HG02981 (cell line): ENCODE measurements around the gene ADI1.
"Not testable (repeated sequence)": the region's sequence is repeated elsewhere in the genome, so short reads cannot be mapped to it uniquely, and the experiment has no call there.

ENCODE experiments used
- ATAC-seq: cut with Tn5 transposase; IDR thresholded peaks from one replicate; pipeline ENCODE4 v1.9.1; 2021; ENCODE audit warnings: mild to moderate bottlenecking, moderate library complexity; ENCODE audit not compliant: unreplicated experiment

Gene ADI1

DNA sequence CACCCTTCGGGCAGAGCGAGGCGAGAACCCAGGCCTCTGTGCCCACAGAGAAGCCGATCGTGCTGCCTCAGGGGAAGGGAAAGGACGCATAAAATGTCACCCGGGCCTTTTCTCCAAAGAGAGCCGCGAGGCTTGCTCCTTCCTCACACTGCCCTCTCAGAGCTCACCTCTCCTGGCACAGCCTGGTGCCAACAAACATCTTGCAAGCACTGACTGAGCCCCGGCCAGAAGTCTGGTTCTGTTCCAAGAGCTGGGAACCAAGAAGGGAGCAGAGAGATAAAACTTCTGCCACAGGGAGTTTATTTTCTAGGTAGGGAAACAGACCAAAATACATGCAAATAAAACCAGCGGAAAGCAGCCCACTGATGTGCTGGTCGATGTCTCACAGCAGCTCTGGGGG is 13.6 kb upstream of the ADI1 start:
- ATAC-seq, result no peak

DNA sequence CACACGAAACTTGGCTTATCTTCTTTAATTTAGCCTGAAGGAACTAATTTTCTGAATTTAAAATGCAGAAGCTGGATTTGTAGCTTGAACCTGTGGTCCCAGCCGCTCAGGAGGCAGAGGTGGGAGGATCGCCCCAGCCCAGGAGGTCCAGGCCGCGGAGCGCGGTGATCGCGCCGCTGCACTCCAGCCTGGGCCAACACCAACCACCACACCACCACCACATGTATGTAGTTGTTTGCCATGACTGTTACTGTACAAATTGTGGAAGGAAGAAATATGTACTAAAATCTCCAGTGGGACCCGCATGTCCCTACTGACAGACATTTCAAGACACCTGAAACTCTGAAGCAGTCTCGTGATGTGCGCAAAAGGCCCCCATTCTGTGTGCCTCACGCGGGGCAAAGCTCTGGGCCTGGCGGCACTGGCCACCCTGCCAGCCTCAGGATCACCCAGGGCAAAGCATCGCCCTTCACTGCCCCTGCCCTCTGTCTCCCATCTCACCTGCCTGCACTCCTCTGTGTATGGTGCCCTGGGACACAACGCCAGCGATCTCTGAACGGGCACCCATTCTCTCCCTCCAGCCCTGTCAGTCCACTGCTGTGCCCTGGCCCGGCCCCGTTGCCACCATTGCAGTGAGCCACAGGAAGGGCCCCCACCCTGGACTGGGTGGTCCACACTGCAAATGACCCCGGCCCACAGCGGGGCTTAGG is 10.1 kb upstream of the ADI1 start:
- no peak for ATAC-seq

DNA sequence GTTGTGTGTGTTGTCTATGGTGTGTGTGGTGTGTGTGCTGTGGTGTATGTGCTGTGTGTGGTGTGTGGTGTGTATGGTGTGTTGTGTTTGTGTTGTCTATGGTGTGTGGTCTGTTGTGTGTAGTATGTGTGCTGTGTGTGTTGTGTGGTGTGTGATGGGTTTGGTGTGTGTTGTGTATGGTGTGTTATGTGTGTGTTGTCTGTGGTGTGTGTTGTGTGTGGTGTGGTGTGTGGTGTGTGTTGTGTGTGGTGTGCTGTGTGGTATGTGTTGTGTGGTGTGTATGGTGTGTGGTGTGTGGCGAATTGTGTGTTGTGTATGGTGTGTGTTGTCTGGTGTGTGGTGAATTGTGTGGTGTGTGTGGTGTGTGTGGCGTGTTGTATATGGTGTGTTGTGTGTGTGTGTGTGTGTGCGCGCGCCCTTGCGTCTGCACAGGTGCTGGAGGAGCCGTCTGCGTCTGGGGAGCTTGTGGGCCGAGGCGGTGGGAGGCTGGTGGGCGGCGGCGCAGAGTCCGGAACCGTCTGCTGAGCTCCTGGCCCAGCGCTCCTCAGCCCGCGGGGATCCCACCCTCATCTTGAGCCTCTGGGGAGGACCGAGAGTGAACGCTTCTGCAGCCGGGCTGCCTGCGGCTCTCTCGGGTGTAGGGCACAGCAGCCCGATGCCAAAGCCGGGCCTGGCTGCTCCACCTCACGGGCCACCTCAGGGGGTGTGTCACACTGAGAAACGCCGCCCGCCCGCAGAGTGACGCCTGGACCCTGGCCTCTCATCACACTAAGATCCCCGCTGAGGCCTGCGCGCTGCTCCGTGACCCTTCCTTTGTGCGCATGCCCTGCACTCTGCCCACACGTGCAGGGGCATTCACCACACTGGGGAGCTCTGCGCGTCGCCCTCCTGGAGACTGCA is 8.8 kb upstream of the ADI1 start:
- no peak for ATAC-seq

DNA sequence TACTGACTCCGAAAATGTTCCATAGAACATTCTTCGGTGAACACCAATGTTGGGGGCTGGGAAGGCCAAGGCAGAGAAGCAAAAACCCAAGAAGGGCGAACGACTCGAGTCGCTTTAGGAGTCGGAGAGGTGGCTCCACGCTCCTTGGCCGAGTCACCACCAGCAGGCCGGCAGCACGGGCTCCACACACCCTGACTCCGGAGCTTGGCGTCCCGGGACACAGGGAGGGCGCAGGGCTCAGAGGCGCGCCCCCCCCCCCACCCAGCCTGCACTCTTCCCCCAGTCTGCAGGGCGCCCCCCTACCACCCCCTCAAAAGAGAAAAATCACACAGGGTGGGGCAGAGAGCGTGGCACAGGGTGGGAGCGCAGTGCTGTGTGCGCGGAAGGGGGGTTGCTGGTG is 7.5 kb upstream of the ADI1 start:
- no peak for ATAC-seq

DNA sequence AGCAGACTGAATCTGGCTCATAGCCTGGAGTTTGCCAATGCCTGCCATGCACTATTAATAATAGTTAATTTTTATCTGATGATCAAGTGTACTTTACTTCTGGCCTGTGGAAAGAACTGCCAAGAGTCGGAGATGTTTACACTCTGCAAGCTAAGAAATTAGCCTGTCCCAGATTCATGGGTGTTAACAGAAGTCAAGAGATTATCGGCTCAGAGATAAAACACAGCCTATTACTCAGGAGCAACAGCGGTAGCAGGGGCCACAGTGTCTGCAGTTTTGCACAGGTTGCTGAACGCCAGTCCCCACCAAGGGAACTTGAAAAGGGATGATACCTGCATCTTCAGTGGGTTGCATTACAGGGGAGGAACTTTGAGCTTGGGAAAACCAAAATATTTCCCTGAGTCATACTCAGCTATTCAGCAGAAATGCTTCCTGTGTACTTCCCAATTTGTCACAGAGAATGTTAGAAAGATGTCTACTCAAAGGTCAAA is 4.3 kb upstream of the ADI1 start:
- ATAC-seq, result no peak

DNA sequence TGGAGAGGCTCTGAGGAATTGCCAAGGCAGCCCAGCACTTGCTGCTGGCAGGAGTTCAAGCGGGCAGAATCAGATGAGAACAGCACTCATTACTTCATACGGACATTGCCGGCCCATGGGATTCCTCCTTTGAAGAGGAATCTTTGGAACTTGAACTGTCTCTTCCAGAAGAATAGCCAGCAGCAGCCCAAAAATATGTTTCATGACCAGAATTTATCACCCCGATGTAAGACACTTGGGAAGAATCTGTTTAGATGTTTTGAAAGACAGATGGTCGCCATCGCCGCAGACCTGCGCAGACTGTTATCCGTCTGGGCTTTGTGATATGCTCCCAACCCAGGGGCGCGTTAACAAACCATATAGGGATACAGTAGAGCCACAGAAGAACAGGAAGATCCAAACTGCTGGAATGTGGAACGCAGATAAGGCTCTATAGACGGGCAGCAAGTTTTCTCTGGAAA is 3.7 kb upstream of the ADI1 start:
- ATAC-seq, result no peak

DNA sequence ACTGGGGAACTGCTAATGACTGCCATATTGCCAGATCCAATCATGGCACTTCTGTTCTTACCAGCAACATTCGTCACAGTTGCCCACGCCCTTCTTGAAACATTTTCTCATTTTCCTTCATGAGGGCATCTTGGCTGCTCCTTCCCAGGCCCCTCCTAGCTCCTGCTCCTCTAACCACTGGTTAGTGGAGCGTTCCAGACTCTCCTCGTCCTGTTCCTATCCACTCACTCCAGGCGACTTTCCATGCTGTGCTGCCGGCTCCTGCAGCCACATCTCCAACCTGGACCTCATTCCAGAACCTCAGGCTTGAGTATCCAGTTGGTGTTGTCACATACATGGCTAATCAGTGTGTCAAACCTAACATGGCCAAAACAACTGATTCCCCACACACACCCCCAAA is 1.3 kb upstream of the ADI1 start:
- no peak for ATAC-seq

DNA sequence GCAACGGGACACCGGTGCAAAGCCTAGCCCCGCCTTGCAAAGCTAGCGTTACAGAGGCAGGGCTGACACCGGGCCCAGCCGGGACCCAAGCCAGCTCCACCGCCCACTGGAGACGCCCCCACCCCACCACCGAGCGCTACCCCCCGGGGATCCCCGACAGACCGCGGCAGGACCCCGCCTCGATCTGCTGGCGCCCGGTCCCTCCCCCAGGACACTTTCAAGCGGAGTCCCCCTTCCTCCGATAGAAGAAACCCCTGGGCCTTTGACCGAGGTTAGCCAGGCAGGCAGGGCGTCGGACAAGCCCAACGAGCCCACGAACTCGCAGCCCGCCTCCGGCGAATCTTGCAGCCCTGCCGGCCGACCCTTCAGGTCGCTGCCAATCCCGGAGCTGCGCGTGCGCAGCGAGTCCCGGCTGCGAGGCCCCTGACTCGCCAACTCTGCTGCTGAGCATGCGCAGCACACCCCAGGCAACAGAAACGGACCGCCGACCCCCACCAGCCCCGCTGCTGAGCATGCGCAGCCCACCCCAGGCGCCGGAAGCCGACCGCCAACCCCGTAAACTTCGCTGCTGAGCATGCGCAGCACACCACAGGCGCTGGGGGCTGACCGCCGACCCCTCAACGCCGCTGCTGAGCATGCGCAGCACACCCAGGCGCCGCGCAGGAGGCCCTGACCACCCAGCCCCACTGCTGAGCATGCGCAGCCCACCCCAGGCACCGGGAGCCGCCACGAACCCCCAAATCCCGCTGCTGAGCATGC is 656 bp downstream of the ADI1 start:
- peak; percentile 85 for ATAC-seq

DNA sequence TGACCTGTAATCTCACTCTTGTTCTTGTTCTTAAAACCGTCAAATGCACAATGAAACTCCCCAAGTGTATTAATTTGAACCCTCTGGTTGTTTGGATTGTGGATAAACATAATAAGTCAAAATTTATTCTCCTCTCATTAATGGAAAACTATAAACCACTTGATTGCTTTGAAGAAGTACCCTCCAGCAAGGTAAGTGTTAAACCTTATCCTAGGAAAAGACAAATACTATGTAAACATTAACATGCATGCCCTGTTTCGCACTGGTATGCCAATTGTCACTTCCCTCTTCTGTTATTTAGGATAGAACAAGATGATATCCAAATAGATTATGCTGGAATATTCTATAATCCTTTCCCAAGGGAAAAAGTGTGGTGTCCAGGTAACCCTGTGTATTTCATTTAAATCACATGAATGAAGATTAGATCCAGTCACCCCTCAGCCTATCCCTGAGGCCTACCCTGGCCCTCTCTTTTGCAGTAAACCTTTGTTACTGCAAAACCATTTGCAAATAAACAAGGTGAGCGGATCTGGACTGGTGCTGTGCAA is 1.3 kb downstream of the ADI1 start:
- no peak for ATAC-seq

DNA sequence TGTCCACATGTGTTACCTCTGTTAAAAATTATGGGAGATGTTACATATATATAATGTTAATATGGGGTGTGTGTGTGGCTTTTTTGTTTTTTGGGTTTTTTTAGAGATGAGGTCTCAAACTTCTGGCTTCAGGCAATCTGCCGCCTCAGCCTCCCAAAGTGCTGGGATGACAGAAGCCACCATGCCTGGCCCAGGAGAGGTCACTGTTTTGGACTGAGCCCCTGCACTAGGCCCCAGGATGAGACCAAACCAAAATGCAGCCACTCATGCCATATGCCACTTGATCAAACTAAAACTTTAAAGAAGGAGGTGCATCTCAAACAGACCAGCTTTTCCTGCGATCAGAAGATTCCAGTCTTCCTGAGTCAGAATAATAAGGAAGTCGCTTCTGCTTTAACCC is 2.5 kb downstream of the ADI1 start:
- ATAC-seq, result no peak

DNA sequence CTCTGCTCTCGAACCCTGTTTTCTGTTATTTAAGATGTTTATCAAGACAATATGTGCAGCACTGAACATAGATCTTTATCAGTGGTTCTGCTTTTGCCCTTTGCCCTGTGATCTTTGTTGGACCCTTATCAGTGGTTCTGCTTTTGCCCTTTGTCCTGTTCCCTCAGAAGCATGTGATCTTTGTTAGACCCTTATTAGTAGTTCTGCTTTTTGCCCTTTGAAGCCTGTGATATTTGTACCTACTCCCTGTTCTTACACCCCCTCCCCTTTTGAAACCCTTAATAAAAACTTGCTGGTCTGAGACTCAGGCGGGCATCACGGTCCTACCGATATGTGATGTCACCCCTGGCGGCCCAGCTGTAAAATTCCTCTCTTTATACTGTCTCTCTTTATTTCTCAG is 3.9 kb downstream of the ADI1 start:
- not testable (repeated sequence) for ATAC-seq

DNA sequence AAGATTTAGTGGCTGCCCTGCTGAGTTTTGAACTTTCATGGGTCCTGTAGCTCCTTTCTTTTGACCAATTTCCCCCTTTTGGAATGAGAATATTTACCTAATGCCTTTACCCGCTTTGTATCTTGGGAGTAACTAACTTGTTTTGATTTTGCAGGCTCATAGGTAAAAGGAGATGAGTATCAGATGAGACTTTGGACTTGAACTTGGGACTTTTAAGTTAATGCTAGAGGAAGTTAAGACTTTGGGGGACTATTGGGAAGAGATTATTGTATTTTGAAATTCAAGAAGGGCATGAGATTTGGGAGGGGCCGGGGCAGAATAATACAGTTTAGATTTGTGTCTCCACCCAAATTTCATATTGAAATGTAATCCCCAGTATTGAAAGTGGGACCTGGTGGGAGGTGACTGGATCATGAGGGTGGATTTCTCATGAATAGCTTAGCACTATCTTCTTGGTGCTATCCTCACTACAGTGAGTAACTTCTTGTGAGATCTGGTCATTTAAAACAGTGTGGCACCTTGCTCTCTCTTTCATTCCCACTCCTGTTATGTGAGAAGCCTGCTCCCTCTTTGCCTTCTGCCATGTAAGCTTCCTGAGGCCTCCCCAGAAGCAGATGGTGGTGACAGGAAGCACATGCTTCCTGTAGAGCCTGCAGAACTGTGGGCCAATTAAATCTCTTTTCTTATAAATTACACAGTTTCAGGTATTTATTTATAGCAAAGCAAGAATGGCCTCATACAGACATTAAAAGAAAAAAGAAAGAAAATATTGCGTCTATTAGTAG is 6.1 kb downstream of the ADI1 start:
- ATAC-seq, result no peak

DNA sequence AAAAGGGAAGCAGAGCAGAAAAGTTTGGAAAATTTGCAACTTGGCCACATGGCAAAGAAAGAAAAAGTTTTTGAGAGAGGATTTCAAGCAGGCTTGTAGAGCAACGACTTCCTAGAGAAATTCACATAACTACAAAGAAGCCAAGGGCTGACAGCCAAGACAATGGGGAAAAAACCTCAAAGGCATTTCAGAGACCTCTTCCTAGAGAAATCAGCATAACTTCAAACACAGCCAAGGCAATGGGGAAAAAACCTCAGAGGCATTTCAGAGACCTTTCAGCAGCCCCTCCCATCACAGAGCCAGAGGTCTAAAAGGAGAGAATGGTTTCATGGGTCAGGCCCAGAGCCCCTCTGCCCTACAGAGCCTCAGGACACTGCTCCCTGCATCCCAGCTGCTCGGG is 7.2 kb downstream of the ADI1 start:
- no peak for ATAC-seq

DNA sequence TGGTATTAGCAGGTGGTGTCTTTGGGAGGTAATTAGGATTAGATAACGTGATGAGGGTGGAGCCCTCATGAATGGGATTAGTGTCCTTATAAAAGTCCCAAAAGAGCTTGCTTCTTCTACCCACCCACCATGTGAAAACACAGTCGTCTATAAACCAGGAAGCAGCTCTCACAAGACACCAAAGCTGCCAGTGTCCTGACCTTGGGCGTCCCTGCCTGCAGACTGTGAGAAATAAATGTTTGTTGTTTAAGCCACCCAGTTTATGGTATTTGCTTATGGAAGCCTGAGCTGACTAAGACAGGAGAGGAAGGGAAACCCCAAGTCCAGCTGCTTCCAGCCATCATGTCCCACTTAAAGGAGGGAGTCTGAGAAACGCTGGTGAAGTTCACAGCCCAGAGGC is 13.6 kb downstream of the ADI1 start:
- no peak for ATAC-seq

DNA sequence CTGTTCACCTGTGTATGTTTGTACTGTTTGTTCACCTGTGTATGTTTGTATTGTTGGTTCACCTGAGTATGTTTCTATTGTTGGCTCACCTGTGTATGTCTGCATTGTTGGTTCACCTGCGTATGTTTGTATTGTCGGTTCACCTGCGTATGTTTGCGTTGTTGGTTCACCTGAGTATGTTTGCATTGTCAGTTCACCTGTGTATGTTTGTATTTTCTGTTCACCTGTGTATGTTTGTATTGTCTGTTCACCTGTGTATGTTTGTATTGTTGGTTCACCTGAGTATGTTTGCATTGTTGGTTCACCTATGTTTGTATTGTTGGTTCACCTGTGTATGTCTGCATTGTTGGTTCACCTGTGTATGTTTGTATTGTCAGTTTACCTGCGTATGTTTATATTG is 14.6 kb downstream of the ADI1 start:
- no peak for ATAC-seq

DNA sequence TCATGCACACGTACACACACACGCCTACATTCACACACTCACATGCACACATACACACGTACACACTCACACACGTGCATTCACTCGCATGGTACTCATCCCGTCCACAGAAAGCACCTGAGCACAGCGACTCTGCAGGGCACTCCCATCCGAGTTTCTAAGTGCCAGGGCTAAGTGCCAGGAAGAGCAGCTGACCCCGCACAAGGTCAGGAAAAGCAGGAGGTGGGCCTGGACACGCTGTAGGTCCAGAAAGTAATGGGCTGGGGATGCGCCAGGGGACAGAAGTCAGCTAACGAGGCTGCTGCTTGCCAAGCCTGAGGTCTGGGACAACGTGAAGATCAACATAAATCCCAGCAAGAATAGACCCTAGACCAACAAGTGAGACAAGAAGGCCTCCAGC is 15.8 kb downstream of the ADI1 start:
- no peak for ATAC-seq

DNA sequence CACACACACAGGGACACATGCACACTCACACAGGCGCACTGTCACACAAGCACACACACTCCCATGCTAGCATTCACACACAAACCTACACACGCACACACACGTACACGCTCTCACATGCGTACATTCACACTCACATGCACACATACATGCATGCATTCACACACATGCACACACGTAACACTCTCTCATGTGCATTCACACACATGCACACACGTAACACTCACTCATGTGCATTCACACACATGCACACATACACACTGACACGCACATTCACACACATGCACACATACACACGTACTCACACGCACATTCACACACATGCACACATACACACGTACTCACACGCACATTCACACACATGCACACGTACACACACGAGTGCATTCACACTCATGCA is 16.3 kb downstream of the ADI1 start:
- no peak for ATAC-seq

DNA sequence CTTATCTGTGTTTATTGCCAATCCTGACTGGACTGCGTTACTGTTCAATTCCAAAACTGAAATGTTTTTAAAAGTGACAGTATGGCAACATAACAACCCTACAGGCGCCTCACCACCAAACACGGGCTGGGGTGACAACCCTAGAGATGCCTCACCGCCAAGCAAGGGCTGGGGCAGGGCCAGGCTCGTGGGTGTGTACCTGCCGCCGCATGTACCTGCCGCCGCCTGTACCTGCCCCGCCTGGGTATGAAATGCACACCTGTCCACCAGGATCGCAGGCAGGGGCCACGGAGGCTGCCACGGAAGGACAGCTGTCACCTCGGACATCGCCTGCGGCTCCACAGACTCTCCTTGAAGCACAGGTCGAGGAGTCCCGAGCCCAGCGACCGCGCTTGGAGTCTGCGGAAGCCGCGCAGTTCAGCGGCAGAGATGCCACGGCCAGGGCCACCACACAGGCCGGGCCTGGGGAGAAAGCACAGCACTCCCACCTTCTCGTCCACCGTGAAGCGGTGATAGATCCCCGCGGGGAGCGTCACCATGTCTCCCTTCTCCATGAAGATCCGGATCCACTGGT is 18.9 kb downstream of the ADI1 start:
- no peak for ATAC-seq

DNA sequence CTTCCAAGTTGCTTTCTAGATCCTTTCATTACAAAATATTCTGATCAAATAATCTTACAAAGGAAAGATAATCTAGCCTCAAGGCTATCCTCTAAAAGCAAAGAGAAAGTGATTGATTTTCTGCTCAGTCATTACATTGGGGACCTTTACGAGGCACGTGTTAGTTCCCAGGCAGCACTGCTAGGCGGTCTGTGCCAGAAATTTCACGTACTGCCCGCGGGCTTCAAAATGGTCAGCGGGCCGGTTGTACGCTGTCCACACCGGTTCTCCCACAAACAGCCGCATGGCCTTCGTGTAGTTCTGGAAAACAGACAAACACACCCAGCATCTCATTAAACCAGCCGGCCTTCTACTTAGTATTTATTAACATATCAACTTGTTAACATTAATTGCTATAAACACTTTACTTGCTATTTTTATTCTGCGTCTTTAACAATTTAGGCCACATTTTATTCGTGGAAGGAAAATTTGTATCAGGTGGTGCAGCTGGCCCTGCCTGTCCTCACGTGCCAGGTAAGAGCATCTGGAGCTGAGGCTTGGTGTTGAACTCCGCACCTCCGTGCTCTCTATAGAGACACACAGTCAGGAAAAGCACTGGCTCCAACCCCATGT is 20.4 kb downstream of the ADI1 start:
- ATAC-seq, result no peak

DNA sequence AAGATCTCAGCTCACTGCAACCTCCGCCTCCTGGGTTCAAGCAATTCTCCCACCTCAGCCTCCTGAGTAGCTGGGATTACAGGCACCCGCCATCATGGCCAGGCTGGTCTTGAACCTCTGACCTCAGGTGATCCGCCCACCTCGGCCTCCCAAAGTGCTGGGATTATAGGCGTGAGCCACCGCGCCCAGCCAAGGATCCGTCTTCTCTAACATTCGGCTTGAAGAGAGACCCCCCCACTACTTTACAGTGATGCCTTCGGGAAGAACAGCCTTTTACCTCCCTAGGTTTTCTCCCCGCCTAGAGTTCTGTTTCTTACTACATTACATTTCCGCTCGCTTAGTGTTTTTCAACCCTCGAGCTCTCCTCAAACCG is 22.6 kb downstream of the ADI1 start:
- not testable (repeated sequence) for ATAC-seq
